G401 (cell line): Measurements from ENCODE around the gene ARL13A. TPM values are rescaled to one million over a fixed set of nuclear protein-coding genes. Genes with fewer than 3 reads are reported as not detected.
A peak's percentile ranks its signal among the peaks of the same experiment; 100 is the strongest.

Experiments
- DNase-seq: peaks from one replicate; pipeline ENCODE4 v3.0.0-alpha.2; 2015; ENCODE audit warnings: low spot score
- in situ Hi-C: cut with HindIII; loops from 2 replicates; pipeline ENCODE4 v1.10.0; 2016; ENCODE audit warnings: low sequenced_read_pairs, mixed read lengths
- total RNA-seq: library from RNA; depleted of rRNA; stranded (reverse); fragments of >200 nt; shearing (Covaris generic); gene quantifications from 2 replicates; pipeline ENCODE4 v1.2.3, GENCODE V29; 2014; rRNA removed

ARL13A gene
- not detected in 2 replicates for total RNA-seq

- no peak for DNase-seq
- in situ Hi-C loops = no loop called here
Observed at GRCh38 chrX:100969408-100969807, at the start of gene ARL13A. ARL13A (plus strand) TSS chrX:100969708; CDS start chrX:100973690, 3,982 bp downstream.

GRCh38 chrX:100924375-100924774, 45.1 kb upstream of the ARL13A start:
- in situ Hi-C loops = no loop called here
- no peak for DNase-seq

GRCh38 chrX:100926453-100926852, 43.1 kb upstream of the ARL13A start:
- no peak for DNase-seq
- in situ Hi-C loops = no loop called here

- in situ Hi-C loops = no loop called here
- no peak for DNase-seq
Observed at GRCh38 chrX:100928660-100929613, 40.6 kb upstream of the ARL13A start, which contains the start of gene XKRX. XKRX (minus strand) TSS chrX:100928917; CDS start chrX:100928304, 613 bp downstream.

- in situ Hi-C loops = no loop called here
- no peak for DNase-seq
Observed at GRCh38 chrX:100931218-100931924, 38.1 kb upstream of the ARL13A start.

GRCh38 chrX:100931925-100932285, 37.6 kb upstream of the ARL13A start:
- in situ Hi-C loops = no loop called here

GRCh38 chrX:100935767-100936166, 33.7 kb upstream of the ARL13A start:
- no peak for DNase-seq
- in situ Hi-C loops = no loop called here

More at GRCh38 chrX:100931925-100932285, 37.6 kb upstream of the ARL13A start:
- no peak for DNase-seq

- no peak for DNase-seq
- in situ Hi-C loops = no loop called here
Observed at GRCh38 chrX:100939333-100939732, 30.2 kb upstream of the ARL13A start.

- in situ Hi-C loops = no loop called here
Observed at GRCh38 chrX:100944601-100945000, 24.9 kb upstream of the ARL13A start.

GRCh38 chrX:100946299-100946927, 23.1 kb upstream of the ARL13A start:
- DNase-seq = peak; percentile 8
- in situ Hi-C loops = no loop called here

More at GRCh38 chrX:100944601-100945000, 24.9 kb upstream of the ARL13A start:
- DNase-seq = no peak

GRCh38 chrX:100948557-100948956, 21.0 kb upstream of the ARL13A start:
- in situ Hi-C loops = no loop called here
- no peak for DNase-seq

- no peak for DNase-seq
- in situ Hi-C loops = no loop called here
Observed at GRCh38 chrX:100962811-100963210, 6.7 kb upstream of the ARL13A start.

GRCh38 chrX:100964362-100964761, 5.1 kb upstream of the ARL13A start:
- DNase-seq = no peak
- in situ Hi-C loops = no loop called here

GRCh38 chrX:100969936-100970335, 428 bp downstream of the ARL13A start:
- DNase-seq = no peak
- in situ Hi-C loops = no loop called here

- DNase-seq = no peak
- in situ Hi-C loops = no loop called here
Observed at GRCh38 chrX:100973411-100973810, 3.9 kb downstream of the ARL13A start.

GRCh38 chrX:100975212-100975611, 5.7 kb downstream of the ARL13A start:
- DNase-seq = no peak
- in situ Hi-C loops = no loop called here

GRCh38 chrX:100976211-100976610, 6.7 kb downstream of the ARL13A start:
- no peak for DNase-seq
- in situ Hi-C loops = no loop called here

GRCh38 chrX:100979881-100980607, 10.5 kb downstream of the ARL13A start:
- DNase-seq = no peak
- in situ Hi-C loops = no loop called here
